ENCODE data around the gene UNC5B.
A peak's percentile ranks its signal among the peaks of the same experiment; 100 is the strongest.
"Not testable (repeated sequence)": the region's sequence is repeated elsewhere in the genome, so short reads cannot be mapped to it uniquely, and the experiment has no call there.

The UNC5B gene

DNA sequence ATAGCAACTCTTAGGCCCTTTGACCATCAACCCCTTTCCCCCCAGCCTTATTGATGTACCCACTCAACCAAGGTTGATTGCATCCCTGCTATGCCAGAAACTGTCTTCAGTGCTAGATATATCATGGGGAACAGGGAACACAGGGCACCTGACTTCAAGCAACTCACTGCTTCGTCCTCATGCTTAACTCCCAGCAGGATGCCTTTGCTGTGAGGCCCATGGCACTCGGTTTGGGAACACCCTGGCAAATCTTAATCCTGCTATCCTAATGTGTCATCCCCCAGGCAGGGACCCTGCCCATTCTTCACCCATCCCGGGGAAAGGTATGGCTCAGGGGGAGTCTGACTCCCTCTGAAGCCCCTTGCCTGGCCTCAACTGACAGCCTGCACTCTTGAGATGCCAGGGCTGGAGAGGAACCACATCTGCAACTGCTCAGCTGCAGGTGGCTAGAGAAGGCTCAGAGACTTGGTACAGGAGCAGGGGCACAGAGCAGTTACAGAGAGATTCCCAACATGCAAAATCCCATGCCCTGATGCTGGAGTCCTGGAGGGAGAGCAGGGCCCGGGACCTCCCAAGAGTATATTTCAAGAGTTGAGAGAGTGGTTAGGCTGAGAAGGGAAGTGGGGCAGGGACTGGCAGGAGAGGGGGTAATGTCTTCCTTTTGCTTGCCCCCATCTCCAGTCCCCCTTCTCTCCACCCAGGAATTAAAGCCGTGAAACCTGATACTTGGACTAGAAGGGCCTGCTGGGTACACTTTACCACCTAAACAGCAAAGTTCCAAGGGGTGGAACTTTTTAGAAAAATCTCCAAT is 2.4 kb upstream of the UNC5B start:
- DNase-seq, result no peak

DNA sequence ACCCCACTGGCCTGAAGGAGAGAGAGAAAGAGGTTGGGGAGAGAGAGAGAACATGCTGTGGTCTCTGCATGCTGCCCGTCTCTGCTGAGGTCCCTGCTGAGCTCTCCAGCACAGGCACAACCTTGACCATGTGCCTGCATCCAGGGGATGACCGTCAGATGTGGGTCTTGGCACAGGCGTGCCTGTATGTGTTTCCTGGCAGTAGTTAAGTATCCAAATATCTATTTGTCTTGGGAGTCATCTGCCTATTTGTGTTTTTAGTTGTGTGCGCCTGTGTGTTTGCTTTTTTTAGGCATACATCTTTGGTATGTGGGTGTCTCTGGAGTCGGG is 1.9 kb upstream of the UNC5B start:
- no peak for DNase-seq

DNA sequence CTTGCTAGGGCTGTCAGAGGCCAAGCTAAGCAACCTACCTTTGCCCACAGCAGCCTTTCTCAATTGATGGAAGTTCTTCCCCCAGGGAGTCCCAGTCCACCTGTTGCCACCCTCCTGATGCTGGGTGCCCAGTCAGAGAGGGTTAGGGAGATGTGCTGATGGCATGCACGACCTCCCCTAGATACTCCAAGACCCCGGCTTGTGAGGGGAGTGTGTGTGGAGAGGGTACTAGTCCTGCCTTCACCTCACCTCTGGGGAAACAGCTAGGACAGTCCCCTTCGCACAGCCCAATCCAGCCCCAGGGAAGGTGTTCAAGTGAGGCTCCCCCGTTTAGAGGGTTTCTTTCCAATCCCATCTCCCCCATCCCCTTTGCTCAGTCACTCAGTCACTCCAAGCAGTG is 1.3 kb upstream of the UNC5B start:
- DNase-seq, result no peak

DNA sequence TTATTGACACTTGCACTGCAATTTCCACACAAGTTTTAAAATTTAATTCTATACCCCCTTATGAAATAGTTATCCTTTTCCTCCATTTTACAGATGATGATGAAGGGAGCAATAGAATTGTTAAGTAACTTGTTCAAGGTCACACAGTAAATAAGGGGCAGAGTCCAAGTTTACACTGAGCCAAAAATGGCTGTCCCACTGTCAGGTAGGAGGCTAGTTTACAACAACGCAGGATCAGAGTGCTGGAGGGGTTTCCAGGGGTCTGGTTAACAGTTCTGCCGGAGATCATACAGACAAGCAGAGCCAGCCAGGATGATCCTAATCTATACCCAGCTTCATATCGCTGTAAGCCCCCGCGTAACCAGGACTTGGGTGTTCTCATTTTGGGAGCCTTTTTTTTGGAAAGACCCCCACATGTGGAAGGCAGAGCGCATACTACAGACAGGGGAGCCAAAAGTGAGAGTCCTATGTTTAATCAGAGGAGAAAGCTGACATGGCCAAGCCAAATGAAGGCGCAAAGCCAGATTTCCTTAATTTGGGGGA is 524 bp upstream of the UNC5B start:
- no peak for DNase-seq

DNA sequence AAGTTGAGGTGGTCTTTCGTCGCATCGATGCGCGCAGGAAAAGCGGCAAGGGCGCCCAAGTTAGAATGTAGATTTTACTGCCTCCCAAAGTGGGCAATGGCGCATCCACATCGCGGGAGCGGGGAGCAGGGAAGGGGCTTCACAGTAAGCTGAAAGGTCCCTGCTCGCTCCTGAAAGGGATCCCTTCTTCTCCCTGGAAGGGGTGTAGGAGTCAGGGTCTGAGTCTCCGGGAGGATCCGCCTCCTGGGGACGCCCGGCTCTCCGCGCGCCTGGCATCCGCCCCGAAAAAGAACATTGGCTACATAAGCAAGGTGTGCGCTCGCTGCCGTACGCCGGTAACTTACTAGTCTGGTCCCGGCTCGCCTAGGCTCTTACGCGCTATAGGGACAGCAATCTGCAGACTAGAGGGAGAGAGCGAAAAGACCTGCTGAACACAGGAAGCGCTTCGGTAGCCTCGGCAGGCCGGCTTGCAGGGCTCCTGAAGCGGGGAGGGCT is 804 bp downstream of the UNC5B start:
- DNase-seq, result peak; percentile 29

DNA sequence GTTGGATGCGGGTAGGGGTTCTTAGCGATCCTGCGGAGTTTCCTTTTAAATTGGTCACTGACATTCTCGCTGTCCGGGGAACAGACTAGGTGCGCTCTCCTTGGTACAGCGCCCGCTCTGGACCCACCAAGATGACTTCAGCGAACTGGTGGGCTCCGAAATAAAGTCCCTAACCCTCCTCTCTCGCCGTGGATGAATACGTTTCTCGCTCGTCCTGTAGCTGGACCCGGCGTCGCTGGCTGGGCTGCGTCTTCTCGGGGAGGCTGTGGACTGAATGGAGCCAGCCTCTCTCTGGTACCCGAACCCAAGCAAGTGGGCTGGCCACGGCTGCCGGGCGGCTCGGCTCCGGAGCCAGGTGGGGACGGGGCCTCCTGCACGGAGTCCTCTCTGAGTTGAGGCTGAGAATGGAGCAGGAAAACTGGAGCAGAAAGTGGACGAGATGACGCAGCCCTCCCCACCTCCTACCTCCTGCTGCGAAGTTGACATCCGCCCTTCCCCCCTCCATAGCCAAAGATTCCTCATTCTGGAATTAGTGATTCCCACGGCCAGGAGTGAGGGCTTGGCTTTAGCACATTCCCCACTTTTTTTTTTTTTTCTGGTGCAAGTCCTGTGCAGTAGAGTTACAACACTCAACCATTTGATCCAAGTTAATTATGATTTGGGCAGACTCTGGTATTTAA is 1.5 kb downstream of the UNC5B start:
- no peak for DNase-seq

DNA sequence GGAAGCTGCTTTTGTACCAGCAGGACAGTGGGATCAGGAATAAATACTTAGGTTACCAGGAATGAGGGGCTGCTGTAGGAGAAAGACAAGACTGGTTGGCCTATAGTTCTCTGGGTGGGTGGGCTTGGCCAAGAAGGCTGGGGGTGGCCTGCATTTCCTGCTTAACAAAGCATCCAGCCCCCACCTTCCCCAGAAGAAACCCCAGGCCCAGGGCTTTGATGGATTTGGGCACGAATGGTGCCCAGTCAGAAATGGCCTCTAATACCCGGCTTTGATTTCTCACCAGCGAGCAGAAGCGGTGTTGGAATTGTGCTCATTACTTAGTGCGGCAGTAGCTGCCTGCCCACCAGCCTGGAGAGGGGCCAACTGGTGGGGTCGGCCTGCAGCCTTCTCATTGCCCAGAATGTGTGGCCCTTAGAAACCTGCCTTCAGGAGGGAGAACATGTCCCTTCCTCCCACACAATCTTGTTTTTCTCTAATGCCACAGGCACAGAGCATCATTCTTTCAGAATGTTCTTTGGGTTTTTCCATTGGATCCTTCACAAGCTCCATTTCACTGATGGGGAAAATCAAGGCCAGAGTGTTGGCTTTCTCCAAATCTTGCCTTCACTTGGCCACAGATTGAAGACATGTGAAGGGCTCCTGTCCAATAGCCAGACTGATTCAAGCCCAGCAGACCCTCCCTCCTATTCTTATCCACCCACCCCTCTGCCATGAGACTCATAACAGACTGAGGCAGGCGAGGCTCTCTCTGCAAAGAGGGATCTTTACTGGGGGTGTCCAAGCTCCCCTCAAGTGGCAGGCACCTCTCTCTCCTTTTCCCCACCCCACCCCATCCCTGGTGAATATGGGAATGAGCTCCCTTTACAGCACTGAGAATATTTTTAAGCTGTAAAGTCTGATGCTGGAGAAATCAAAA is 2.5 kb downstream of the UNC5B start:
- DNase-seq, result no peak

DNA sequence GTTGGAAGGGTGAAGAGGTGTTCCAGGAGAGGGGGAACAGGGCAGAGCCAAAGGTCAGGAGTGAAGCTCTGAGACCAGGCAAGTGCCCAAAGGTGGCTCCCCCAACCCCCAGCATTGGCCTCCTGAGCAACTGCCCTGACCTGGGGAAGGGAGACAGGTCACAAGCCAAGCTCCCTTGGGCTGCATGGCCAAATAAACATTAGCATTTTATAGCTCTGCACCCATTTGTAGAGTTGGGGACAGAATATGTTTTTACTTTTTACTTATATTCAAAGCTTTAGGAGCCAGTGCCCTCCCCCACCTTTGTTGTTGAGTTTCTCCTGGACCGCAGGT is 4.0 kb downstream of the UNC5B start:
- DNase-seq, result no peak

DNA sequence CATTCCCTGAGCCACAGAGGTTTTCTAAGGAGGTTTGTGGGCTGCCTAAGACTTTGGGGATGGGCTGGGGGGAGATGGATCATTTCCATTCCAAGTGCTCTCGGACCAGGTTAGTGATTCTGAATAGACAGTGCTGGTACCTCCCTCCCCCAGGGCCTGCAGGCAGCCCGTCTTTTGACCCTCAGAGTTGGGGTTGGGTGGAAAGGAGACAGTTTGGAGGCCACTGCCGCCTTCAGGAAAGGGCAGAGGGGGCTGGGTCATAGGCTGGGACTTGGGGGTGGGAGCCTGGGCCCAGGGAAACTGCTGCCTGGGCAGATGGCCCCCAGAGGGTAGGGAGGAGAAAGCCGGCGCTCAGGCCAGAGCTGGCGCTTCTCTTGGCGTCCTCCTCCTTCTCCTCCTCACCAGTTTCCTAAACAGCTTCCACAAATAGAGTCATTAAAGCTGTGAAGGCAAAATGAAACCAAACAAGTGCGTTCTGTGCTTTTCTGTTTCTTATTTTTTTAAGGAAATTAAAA is 4.4 kb downstream of the UNC5B start:
- no peak for DNase-seq

DNA sequence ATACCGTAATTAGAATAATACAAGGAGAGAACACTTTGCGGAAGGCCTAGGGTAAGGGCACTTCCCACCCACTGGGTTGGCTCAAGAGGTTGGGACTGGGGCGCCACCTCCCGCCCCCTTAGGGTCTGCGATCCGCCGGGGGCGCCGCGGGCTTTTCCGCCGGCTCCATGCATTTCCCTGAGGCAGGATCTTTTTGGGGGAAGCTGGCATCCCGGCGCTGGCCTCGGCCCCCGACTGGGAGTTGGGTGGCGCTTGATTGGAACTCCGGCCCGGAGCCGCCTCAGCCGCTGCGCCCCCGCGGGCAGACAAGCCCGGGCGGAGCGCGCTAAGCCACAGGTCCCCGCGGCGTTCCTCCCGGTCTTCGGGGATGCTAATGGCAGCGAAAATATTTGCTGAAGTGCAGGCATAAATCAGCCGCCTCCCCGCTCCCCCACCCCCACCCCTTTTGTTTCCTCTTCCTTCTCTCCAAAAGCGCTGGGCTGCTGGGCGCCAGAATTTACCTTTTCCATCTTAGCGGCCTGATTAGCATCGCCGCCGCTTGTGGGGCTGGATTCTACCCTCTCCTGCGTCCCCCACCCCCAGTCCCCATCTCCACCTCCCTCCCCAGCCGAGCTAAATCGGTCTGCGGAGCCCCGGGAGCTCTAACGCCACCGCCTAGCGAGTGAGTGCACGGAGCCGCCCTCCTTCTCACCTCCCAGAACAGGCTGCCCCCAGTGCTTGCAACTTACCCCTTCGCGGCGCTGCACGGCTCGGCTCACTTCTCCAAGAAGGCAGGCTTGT is 5.1 kb downstream of the UNC5B start:
- DNase-seq, result no peak

DNA sequence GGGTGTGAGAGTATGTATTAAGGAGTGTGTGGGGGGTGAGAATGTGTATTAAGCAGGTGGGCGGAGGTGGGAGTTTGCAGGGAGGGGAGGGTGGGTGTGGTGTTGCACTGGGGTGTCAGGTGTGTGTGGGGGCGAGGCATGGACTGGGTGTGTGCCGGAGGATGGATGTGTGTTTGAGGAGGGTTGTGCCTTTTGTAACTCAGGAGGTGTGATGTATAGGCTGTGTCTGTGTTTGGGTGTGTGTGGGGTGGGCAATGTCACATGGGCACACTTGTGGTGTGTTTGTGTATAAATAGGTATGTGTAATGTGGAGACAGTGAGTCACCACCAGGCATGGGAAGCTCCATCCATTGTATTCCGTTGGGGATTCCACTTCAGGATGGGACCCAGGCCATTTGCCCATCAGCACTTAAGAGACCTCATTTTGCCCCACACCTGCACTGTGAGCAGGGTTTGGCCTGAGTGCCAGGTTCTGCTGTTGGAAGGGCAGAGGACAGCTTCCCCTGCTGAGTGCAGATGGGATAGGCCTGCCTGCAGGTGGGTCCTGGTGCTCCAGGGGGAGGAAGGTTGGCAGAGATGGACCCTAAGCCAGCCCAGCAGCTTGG is 5.8 kb downstream of the UNC5B start:
- no peak for DNase-seq

DNA sequence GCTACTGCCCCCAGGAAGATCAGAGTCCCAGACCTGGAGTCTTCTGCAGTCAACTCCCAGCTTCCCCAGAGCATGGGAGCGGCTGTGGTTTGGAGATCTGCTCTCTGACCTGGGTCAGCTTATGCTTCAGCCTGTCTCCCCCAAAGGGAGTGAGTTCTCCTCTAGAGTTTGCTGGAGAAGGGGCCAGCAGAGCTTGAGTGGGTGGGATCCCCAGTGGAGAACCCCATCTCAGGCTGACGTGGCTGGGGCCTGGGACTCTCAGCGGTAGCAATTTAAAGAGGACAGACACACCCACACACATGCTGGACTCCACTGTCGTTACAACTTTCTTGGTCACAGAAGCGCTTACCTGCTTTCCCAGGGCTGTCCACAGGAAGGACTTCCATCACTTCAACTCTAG is 6.3 kb downstream of the UNC5B start:
- DNase-seq, result no peak

DNA sequence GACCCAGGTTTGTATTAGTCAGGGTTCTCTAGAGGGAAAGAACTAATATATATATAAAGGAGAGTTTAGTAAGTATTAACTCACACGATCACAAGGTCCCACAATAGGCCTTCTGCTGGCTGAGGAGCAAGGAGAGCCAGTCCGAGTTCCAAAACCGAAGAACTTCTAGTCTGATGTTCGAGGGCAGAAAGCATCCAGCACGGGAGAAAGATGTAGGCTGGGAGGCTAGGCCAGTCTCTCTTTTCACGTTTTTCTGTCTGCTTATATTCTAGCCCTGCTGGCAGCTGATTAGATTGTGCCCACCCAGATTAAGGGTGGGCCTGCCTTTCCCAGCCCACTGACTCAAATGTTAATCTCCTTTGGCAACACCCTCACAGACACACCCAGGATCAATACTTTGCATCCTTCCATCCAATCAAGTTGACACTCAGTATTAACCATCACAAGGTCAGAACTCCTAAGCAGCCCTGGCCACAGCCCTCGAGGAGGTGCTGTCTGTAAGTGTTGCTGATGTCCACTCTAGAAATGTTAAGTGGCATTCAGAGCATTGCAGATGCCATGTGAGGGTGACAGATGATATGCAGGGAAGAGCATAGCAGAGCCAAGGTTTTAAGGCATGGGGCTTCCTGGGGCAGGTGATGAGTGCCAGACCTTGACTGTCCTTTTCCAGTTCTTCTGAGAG is 7.0 kb downstream of the UNC5B start:
- DNase-seq, result not testable (repeated sequence)

DNA sequence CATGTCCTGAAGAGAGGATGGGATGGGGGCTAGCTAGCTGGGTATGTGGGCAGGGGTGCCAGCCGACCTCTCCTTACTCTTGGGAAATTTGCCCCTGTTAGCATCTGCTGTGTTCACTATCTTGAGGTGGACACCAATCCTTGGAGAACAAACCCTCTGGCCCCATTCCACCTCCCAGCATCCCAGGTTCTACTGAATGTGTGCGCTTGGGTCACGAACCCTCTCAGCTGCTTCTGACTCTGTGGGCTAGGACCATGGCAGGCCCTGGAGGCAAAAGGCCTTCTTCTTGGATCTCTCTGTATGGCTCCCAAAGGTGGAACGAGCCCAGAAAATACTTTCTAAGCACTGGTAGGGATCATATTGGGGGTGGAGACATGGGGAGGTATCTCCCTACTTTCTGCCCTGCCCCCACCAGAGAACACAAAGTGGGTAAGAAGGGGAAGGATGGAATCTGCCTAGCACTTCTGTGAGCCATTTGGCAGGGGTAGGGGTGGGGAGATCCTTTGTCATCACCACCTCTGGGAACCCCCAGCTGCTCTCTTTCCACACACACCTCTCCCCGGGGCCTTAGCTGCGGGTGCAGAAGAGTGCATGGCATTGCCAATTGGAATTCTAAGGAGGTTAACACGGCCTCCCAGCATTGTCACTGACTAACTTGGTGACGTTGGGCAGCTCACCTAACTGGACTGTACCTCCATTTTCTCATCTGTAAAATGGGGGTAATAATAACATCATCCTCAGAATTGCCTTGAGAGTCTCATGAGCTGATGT is 7.7 kb downstream of the UNC5B start:
- DNase-seq, result no peak

DNA sequence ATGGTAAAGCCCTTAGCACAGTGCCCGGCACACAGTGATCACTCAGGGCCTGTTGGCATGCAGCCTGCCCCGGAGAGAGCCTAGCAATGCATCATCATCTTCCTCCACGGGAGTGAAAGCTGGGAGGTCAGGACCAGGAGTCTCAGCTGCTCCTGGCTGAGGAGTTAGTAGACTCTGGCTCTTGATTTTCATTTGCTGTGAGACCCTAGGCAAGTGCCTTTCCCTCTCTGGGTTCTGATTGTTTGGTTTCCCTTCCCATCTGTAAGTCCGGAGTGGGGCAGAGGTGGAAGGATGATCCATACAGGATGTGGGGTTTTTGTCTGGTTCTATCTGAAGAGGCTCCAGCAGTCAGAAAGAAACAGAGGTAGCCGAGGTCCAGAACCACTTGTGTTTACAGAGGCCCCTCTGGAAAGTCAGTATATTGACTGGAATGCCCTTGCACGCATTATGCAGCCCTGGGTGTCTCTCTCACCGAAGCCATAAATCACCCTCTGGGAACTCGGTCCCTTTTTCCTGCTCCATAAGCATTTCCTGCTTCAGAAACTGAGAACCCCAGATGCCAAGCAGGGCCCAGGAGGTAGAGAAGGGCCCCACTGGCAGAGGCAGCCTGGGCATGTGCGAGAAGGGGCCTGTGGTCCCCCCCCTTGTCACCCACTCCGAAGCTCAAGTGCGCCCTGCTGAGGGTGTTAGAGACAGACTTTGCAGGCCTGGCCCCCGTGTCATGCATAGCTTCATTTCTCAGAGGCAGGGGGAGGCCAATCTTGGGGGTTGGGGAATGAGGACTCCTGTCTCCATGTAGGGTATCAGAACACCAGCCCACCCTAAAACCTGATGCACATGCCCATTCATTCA is 8.5 kb downstream of the UNC5B start:
- DNase-seq, result no peak

DNA sequence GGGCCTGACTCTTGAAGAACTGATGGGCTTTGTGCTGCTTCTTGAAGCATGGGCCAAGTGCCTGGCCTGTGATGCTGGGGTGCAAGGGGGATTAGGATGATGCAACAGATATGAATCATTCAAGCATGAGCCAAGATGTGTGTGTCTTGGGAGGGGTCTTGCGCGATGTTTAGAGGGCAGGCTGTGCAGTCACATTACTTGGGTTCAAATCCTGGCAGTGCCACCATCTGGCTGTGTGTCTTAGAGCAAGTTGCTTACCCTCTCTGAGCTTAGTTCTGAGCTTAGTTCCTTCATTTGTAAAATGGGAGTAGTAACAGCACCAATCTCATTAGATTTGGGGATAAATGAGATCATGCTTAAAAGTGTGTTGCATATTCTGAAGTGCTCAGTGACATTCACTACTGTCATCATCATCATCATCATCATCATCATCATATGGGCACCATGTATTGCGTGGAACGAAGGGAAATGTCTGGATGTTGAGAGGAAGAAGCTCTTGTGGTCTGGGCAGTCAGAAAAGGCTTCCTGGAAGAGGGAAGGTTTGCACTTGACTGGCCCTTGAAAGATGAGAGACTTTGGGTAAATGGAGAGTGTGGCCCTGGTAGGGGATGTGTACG is 9.3 kb downstream of the UNC5B start:
- no peak for DNase-seq

DNA sequence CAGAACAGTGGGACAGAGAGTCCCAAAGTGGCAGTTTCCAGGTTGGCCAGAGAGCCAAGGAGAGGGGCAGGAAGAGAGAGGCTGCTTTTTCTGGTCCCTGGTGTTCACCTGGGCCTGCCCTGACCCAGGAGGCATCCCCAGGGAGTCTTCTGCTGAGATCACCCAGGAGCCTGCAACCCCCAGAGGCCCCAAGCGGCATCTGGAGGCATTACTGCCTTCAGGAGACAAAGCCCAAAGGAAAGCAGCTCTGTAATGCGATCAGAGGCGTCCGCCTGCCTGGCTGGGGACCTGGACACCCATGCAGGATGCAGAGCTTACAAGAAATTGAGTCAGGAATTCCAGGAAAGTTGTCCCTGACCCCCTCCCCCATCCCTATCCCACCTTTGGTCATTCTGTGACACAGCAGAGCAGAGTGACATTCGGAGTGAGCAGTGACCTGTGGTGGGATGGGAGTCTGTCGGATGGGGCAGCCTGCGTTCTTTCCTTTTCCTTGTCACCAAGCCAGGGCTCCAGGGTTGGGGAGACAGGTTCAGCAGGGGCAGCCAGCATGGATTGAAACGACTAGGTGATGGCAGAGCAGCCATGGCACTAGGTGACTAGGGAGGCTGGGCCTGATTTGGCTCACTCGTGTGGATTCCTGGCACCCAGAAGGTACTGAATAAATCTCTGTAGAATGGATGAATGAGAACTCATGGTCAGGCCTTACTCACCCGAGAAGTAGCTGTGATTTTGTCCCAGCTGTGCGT is 10.4 kb downstream of the UNC5B start:
- no peak for DNase-seq

DNA sequence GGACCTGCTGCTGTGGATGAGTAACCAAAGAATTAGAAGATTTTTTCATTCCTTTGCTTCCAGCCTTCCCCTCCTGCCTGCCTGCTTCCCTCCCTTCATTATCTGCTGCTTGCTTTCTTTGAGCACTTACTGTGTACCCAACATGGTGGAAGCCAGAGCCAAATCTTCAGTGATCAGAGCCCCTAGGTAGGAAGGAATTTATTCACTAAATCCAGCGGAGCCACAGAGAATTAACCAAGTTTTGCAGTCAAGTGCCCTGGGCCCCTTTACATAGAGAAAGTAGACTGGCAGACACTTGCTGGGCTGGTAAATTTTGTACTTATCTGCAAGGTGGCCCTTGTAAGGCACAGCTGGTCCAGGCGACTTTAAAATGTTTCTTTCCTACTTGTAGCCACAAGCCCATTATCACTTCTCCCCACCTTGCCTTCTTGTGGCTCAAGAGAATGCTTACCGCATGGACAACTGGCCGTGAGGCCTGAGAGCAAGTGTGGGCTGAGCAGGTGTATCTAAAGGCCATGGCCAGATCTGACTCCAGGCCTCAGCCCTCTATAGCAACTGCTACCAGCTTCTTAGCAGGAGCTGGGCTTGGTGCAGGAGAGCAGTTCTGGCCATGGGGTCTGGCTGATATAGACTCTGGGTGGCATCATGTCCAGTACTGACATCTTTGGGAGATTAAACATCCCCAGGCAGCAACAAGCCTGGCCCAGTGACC is 11.1 kb downstream of the UNC5B start:
- no peak for DNase-seq

Data from NCI-H1092 (cell line).